Breast epithelium (tissue), 3 donors: ENCODE data around the gene GPR35.

Source experiments
- POLR2A ChIP-seq: fragments of 450-650 bp; IDR thresholded peaks from one replicate; pipeline ENCODE4 v1.6.1; 2016; ENCODE audit warnings: antibody characterized with exemption, mild to moderate bottlenecking, moderate library complexity
- TF ChIP-seq, protein P1 (sequence below), 3 donors: fragments of 450-650 bp; IDR thresholded peaks; one replicate each; pipeline ENCODE4 v1.5.1; 2016 to 2017; ENCODE audit warnings: antibody characterized with exemption in 3 of 3, mild to moderate bottlenecking in 3 of 3, moderate library complexity in 3 of 3

DNA sequence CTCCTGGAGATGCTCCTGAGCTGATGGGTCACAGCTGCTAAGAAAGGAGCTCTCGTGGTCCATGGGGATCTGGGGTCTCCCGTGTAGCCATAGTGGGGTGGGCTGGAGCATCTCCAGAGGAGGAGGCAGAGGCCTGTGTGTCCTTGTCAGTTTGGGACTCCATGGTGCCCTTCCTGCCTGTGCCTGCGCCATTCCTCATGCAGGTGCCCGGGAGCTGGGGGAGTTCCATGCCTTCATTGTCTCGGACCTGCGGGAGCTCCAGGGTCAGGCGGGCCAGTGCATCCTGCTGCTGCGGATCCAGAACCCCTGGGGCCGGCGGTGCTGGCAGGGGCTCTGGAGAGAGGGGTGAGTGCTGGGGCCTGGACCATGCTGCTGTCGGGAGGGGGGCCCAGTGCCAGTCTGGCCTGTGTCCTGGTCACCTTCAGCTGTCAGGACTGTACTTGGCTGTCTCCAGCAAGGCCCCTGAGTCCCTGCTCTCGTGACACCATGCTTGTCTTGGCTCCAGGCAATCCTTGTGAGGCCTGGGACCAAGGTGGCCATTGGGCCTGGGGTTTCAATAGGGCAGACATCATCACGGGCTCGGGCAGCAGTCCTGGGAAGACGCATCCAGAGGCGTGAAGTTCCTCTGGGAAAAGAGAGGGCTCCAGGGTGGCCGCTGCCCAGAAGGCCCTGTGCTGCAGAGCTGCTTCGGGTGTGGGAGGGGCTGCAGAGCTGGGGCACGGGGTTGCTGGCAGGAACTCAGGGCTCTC is 31.4 kb upstream of the GPR35 start:
- TF ChIP-seq, protein P1, sequence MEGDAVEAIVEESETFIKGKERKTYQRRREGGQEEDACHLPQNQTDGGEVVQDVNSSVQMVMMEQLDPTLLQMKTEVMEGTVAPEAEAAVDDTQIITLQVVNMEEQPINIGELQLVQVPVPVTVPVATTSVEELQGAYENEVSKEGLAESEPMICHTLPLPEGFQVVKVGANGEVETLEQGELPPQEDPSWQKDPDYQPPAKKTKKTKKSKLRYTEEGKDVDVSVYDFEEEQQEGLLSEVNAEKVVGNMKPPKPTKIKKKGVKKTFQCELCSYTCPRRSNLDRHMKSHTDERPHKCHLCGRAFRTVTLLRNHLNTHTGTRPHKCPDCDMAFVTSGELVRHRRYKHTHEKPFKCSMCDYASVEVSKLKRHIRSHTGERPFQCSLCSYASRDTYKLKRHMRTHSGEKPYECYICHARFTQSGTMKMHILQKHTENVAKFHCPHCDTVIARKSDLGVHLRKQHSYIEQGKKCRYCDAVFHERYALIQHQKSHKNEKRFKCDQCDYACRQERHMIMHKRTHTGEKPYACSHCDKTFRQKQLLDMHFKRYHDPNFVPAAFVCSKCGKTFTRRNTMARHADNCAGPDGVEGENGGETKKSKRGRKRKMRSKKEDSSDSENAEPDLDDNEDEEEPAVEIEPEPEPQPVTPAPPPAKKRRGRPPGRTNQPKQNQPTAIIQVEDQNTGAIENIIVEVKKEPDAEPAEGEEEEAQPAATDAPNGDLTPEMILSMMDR (IDR thresholded peaks at IDR 0.05), result no peak
- no peak for TF ChIP-seq POLR2A
